Cardiac fibroblast (primary cell): ENCODE measurements around the gene SKI.
A peak's percentile ranks its signal among the peaks of the same experiment; 100 is the strongest.

Experiments
- DNase-seq, 2 donors: peaks; one replicate each; pipeline versions ENCODE4 v3.0.0 to v3.0.0-alpha.2; 2010; ENCODE audit warnings: low read depth in 2 of 2
- H3K4me3 ChIP-seq, 2 donors: replicated peaks in 1 of 2; 1 replicate in 1 of 2; 2 replicates in 1 of 2; pipeline ENCODE4 v1.5.1; 2011; ENCODE audit warnings: low read depth in 2 of 2, low read length in 2 of 2, mild to moderate bottlenecking in 2 of 2, moderate library complexity in 1 of 2
- CTCF ChIP-seq: IDR thresholded peaks from one replicate; pipeline ENCODE4 v1.5.1; 2011; ENCODE audit warnings: low read depth, mild to moderate bottlenecking, low read length, inconsistent platforms

Gene SKI

GRCh38 chr1:2287649-2288048 lies 59.5 kb downstream of the SKI start:
- no peak for TF ChIP-seq CTCF
- H3K4me3 ChIP-seq: no peak overlapping the region
- DNase-seq: no peak

- no peak overlapping the region for H3K4me3 ChIP-seq
Measured at GRCh38 chr1:2288311-2288710, 60.2 kb downstream of the SKI start.

GRCh38 chr1:2288816-2289536 lies 60.9 kb downstream of the SKI start:
- no peak for TF ChIP-seq CTCF
- no peak for DNase-seq
- no peak overlapping the region for H3K4me3 ChIP-seq

More at GRCh38 chr1:2288311-2288710, 60.2 kb downstream of the SKI start:
- no peak for TF ChIP-seq CTCF
- no peak for DNase-seq

- no peak for DNase-seq
- no peak overlapping the region for H3K4me3 ChIP-seq
- no peak for TF ChIP-seq CTCF
Measured at GRCh38 chr1:2289607-2290006, 61.5 kb downstream of the SKI start.

GRCh38 chr1:2290171-2290578 lies 62.1 kb downstream of the SKI start:
- H3K4me3 ChIP-seq: no peak overlapping the region
- DNase-seq: no peak
- TF ChIP-seq CTCF: no peak

- peak; percentile 97 to 99 for DNase-seq
- TF ChIP-seq CTCF: no peak
- H3K4me3 ChIP-seq: peak overlapping the region; percentile 21 to 44
Measured at GRCh38 chr1:2290595-2291510, 62.7 kb downstream of the SKI start.
